ENCODE measurements around the gene CSNK2A2. TPM values are rescaled to one million over a fixed set of nuclear protein-coding genes. Genes with fewer than 3 reads are reported as not detected.
A peak's percentile ranks its signal among the peaks of the same experiment; 100 is the strongest.

CSNK2A2 gene
- total and polyA plus RNA-seq, 2 of the 8 experiments (the other 6 are each of a cell fraction or from before 2014, with no cell fraction given) = 37.9 to 128 TPM

DNA sequence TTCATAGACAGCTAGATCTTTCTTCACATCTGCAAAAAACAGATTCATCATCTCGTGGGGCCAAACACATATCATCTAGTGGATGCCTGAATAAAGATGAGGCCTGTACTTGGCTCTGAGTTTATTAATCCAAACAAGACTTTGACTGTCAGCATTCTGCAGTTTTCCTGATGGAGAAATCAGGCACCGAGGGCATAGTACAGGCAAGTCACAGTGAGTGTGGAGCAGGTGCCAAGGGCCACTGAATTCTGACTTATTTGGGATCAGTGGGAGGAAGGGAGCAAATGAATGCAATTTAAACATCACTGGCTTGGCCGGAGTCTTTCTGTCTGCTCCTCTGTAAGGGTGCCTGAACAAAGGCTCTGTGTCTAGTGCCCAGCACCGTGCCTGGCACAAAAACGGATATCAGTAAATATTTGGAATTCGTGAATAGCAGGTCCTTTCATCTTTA, 69.7 kb downstream of the CSNK2A2 start:
- H3K27ac ChIP-seq (ENCODE audit: low read depth, low read length) = no peak overlapping the region
- H3K79me1 ChIP-seq (ENCODE audit: low read depth, low read length) = peaks cover 11% of the 10 kb centered on the region; the same call in 1 of the 2 replicates
- no peak overlapping the region for H2AK5ac ChIP-seq (ENCODE audit: low read depth, low read length)
- H3K23me2 ChIP-seq (ENCODE audit: low read depth, low read length) = peaks cover 4% of the 10 kb centered on the region; the same call in 1 of the 2 replicates
- no peak overlapping the region for H2BK20ac ChIP-seq (ENCODE audit: low read length)
- DNase-seq (ENCODE audit: low read depth in 1 of 2, low spot score in 2 of 2) (no peak), FAIRE-seq (no peak)
- H2BK15ac ChIP-seq (ENCODE audit: low read length) = no peak overlapping the region
- H2BK5ac ChIP-seq (ENCODE audit: low read depth, low read length) = no peak overlapping the region
- CTCF ChIA-PET (ENCODE audit: partially characterized antibody) = interaction anchor here (0.6 to 19.7 kb wide), 12 partner anchors 11 to 777 kb away, joined by 3 to 362 read pairs (median 4); partner anchors contain the start of gene MMP15
- no peaks in the 10 kb centered on the region for H3K36me3 ChIP-seq (ENCODE audit: control insufficient read depth in 2 of 4, insufficient read depth in 4 of 4, low read length in 3 of 4)
- peak overlapping the region; percentile 85 to 90 for H3K4me2 ChIP-seq (ENCODE audit: insufficient read depth in 1 of 2, low read depth in 2 of 2, low read length in 2 of 2)
- POLR2A ChIA-PET (ENCODE audit: partially characterized antibody) = interaction anchor here (1.0 to 1.8 kb wide), 5 partner anchors 72 to 372 kb away, joined by 3 to 8 read pairs (median 4); partner anchors contain the start of gene MMP15
- no peak overlapping the region for H3K18ac ChIP-seq (ENCODE audit: extremely low read depth, low read length)
- no peaks in the 10 kb centered on the region for H3K27me3 ChIP-seq (replicated peaks in 1 of 4; ENCODE audit: control insufficient read depth in 3 of 4, extremely low read depth in 1 of 4, insufficient read depth in 3 of 4, low read length in 3 of 4)
- no peak overlapping the region for H3K56ac ChIP-seq (replicated peaks; ENCODE audit: insufficient read length, low read depth, low read length)
- H3K4me1 ChIP-seq (replicated peaks in 1 of 4; ENCODE audit: control insufficient read depth in 3 of 4, insufficient read depth in 4 of 4, low read length in 3 of 4) = peaks cover 2 to 8% (median 5%) of the 10 kb centered on the region in 4 experiments; a peak in 5 of 7 replicates
- H4K91ac ChIP-seq (replicated peaks; ENCODE audit: insufficient read length, low read length) = no peak overlapping the region
- peak overlapping the region; percentile 29 to 95 (median 78) for H3K4me3 ChIP-seq (ENCODE audit: extremely low read depth in 1 of 4, insufficient read depth in 2 of 4, low read depth in 3 of 4, low read length in 4 of 4)
- no peak overlapping the region for H3K14ac ChIP-seq (ENCODE audit: insufficient read length)
- H4K8ac ChIP-seq (ENCODE audit: extremely low read depth, insufficient read depth, low read length) = no peak overlapping the region
- H3K9ac ChIP-seq (replicated peaks in 1 of 4; ENCODE audit: extremely low read depth in 1 of 4, low read depth in 3 of 4, low read length in 3 of 4) = peak overlapping the region in 1 of 4 experiments; percentile 24; a peak in 4 of 7 replicates
- no peak overlapping the region for H2BK120ac ChIP-seq (replicated peaks; ENCODE audit: low read depth, low read length)
- H2AFZ ChIP-seq (ENCODE audit: low read length) = no peak overlapping the region
- WGBS, 2 experiments (ENCODE audit: extremely low coverage in 1 of 2, insufficient coverage in 1 of 2, insufficient read length in 1 of 2, insufficient replicate concordance in 2 of 2, low coverage in 1 of 2, low lambda C conversion rate in 2 of 2, missing lambda C conversion rate in 1 of 2) = 40% methylated on average over 6 of the region's 6 CpGs; no CpG with 5 or more reads in 1 of the 2 experiments
- no peak overlapping the region for H4K5ac ChIP-seq (ENCODE audit: insufficient read length, low read depth, low read length)
- peaks cover 18 to 51% of the 10 kb centered on the region in 2 experiments for H3K79me2 ChIP-seq (ENCODE audit: control insufficient read depth in 1 of 2, insufficient read depth in 2 of 2, low read length in 2 of 2)
- peaks cover 32% of the 10 kb centered on the region in 2 experiments for H4K20me1 ChIP-seq (replicated peaks in 1 of 2; ENCODE audit: control insufficient read depth in 1 of 2, insufficient read depth in 2 of 2, low read length in 2 of 2)
- no peak overlapping the region for H2BK12ac ChIP-seq (ENCODE audit: low read depth, low read length)
- no peak overlapping the region for H3K23ac ChIP-seq (ENCODE audit: insufficient read length)
- H3K4ac ChIP-seq (replicated peaks; ENCODE audit: insufficient read length, low read depth, low read length) = no peak overlapping the region
- H3K9me3 ChIP-seq (ENCODE audit: insufficient read depth in 2 of 2, low read depth in 1 of 2, low read length in 1 of 2) = peaks cover 0 to 3% of the 10 kb centered on the region in 2 experiments; a peak in 1 of 4 replicates
- TF ChIP-seq NRF1 (IDR thresholded peaks at IDR 0.05; ENCODE audit: low read depth, low read length) (no peak), SAP30 (IDR thresholded peaks at IDR 0.05; ENCODE audit: insufficient read depth, insufficient replicate concordance, low read length) (no peak), JUN (IDR thresholded peaks at IDR 0.05; ENCODE audit: low read depth, low read length) (no peak), ZNF274 (IDR thresholded peaks at IDR 0.05; ENCODE audit: borderline replicate concordance, extremely low read depth, low read length) (no peak), RAD21 (IDR thresholded peaks at IDR 0.05 in 1 of 2, conservative IDR thresholded peaks at IDR 0.05 in 1 of 2; ENCODE audit: low read depth in 2 of 2, low read length in 2 of 2) (no peak), POLR2AphosphoS5 (IDR thresholded peaks at IDR 0.05; ENCODE audit: low read depth, low read length) (no peak), EP300 (IDR thresholded peaks at IDR 0.05; ENCODE audit: borderline replicate concordance in 1 of 2, low read depth in 2 of 2, low read length in 2 of 2) (no peak)
- TF ChIP-seq, protein P1, sequence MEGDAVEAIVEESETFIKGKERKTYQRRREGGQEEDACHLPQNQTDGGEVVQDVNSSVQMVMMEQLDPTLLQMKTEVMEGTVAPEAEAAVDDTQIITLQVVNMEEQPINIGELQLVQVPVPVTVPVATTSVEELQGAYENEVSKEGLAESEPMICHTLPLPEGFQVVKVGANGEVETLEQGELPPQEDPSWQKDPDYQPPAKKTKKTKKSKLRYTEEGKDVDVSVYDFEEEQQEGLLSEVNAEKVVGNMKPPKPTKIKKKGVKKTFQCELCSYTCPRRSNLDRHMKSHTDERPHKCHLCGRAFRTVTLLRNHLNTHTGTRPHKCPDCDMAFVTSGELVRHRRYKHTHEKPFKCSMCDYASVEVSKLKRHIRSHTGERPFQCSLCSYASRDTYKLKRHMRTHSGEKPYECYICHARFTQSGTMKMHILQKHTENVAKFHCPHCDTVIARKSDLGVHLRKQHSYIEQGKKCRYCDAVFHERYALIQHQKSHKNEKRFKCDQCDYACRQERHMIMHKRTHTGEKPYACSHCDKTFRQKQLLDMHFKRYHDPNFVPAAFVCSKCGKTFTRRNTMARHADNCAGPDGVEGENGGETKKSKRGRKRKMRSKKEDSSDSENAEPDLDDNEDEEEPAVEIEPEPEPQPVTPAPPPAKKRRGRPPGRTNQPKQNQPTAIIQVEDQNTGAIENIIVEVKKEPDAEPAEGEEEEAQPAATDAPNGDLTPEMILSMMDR (IDR thresholded peaks at IDR 0.05; ENCODE audit: control extremely low read depth in 1 of 3, insufficient read depth in 1 of 3, low read depth in 1 of 3, low read length in 3 of 3) = no peak
- TF ChIP-seq, protein P2, sequence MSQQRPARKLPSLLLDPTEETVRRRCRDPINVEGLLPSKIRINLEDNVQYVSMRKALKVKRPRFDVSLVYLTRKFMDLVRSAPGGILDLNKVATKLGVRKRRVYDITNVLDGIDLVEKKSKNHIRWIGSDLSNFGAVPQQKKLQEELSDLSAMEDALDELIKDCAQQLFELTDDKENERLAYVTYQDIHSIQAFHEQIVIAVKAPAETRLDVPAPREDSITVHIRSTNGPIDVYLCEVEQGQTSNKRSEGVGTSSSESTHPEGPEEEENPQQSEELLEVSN (IDR thresholded peaks at IDR 0.05) = no peak

All from H1 (cell line).